Ovary (tissue), 3 donors: ENCODE measurements around the gene BTRC.

ENCODE experiments used
- EP300 ChIP-seq: sonication (generic); formaldehyde crosslinking; IDR thresholded peaks from one replicate; pipeline ENCODE4 v1.6.1; 2017; ENCODE audit warnings: antibody characterized with exemption
- POLR2A ChIP-seq: fragments of 450-650 bp; IDR thresholded peaks from one replicate; pipeline ENCODE4 v1.6.1; 2017; ENCODE audit warnings: antibody characterized with exemption, mild to moderate bottlenecking, moderate library complexity
- TF ChIP-seq, protein P1 (sequence below), 3 donors: fragments of 450-650 bp in 2 of 3; fragments of 200-600 bp in 1 of 3; IDR thresholded peaks; one replicate each; pipeline versions ENCODE4 v1.5.1 to v1.8.0; 2016 to 2022; ENCODE audit warnings: antibody characterized with exemption in 3 of 3, mild to moderate bottlenecking in 1 of 3
- donor health status: DM: no; HTN: no; CAD: no.

DNA sequence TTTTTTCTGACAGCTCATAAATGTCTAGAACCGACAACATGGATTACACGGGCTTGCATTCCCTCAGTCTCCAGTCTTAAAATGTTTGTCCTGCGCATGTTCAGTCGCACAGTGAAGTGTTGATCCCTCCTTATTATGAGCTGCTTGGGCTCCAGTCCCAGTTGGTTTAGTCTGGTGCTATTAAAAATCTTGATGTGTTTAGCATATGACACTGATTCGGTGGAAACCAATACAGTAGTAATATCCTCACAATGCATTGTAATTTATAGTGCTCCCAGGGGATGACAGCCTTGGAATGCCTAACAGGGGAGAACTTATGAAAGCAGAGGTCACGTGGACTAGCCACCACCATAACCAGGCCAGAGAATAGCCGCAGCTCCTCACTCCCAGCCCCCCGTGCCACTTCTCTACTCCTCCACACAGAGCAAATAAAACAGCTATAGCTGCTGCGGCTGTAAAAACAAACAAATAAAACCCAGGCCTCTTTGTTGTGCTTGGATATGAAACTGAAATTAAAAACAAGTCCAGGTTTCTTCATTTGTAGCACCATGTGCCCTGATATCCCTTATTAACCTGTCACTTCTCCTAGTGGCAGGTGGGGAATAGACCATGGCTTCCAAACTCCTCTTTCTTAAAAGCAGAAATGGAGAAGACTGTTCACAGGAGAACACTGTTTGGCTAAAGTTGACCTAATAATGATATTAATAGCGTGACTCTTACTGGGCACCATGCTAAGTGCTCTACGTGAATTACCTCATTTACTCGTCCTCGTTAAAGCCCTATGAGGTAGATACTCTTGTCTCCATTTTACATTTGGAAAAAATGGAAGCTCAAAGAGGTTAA lies 241.8 kb downstream of the BTRC start:
- TF ChIP-seq, protein P1, sequence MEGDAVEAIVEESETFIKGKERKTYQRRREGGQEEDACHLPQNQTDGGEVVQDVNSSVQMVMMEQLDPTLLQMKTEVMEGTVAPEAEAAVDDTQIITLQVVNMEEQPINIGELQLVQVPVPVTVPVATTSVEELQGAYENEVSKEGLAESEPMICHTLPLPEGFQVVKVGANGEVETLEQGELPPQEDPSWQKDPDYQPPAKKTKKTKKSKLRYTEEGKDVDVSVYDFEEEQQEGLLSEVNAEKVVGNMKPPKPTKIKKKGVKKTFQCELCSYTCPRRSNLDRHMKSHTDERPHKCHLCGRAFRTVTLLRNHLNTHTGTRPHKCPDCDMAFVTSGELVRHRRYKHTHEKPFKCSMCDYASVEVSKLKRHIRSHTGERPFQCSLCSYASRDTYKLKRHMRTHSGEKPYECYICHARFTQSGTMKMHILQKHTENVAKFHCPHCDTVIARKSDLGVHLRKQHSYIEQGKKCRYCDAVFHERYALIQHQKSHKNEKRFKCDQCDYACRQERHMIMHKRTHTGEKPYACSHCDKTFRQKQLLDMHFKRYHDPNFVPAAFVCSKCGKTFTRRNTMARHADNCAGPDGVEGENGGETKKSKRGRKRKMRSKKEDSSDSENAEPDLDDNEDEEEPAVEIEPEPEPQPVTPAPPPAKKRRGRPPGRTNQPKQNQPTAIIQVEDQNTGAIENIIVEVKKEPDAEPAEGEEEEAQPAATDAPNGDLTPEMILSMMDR (IDR thresholded peaks at IDR 0.05) = no peak
- TF ChIP-seq EP300 (no peak), POLR2A (no peak)
